Gastroesophageal sphincter (tissue), 3 donors: Measurements from ENCODE around the gene UGGT1.

Experiments
- CTCF ChIP-seq, 4 experiments: fragments of 200-600 bp in 2 of 4; fragments of 450-650 bp in 2 of 4; sonication (generic) in 1 of 4; IDR thresholded peaks; one replicate each; pipeline ENCODE4 v1.5.1; 2017 to 2019; ENCODE audit warnings: antibody characterized with exemption in 4 of 4, mild to moderate bottlenecking in 2 of 4, moderate library complexity in 2 of 4
- EP300 ChIP-seq: sonication (generic); formaldehyde crosslinking; IDR thresholded peaks from one replicate; pipeline ENCODE4 v1.6.1; 2017; ENCODE audit warnings: antibody characterized with exemption, mild to moderate bottlenecking
- POLR2AphosphoS5 ChIP-seq: sonication (generic); formaldehyde crosslinking; IDR thresholded peaks from one replicate; pipeline ENCODE4 v1.6.1; 2017; ENCODE audit warnings: antibody characterized with exemption

DNA sequence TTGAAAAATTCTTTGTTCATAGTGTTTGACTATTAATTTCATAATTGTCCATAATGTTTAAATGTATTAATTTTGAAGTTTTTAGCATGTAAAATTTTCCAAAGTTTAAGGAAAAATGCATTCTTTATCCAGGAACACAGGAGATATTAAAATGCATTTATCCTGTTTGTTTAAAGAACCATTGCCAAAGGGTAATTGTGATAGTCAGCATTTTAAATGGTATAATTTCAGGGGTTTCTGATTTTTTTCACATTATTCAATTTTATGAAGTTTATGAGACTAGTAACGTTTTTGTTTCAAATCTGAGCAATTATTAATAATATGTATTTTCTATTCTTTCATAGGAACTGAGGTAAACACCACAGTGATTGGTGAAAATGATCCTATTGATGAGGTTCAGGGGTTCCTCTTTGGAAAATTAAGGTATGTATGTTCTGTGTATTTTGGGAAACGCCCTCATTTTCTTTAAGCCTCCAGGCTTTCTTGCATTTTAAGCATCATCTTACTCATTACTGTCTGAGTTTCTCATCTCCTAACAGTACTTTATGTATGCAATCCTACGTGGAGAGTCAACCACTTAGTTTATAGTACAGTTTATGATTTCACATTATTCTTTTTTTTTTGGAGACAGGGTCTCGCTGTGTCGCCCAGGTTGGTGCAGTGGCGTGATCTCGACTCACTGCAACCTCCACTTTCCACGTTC, 25.1 kb downstream of the UGGT1 start:
- TF ChIP-seq CTCF (IDR thresholded peaks at IDR 0.05) (no peak), POLR2AphosphoS5 (no peak), EP300 (no peak)
